HEK293 (cell line): ENCODE results near the gene DISP3.

ENCODE experiments used
- CTCF ChIA-PET: fragments of 350-600 bp; formaldehyde crosslinking; extraction: SDS; loops from one replicate; lab custom pipeline; 2021; ENCODE audit warnings: antibody characterized with exemption; lab: Yijun Ruan, JAX
- POLR2A ChIA-PET: fragments of 300-600 bp; formaldehyde crosslinking; extraction: SDS; loops from one replicate; lab custom pipeline; 2020; ENCODE audit warnings: antibody characterized with exemption, inconsistent platforms; lab: Yijun Ruan, JAX
- H3K27ac ChIP-seq: fragments of 200-500 bp; sonication (Bioruptor generic); 2 replicates; pipeline ENCODE4 v1.5.1; 2014; ENCODE audit warnings: low read depth, low read length, control low read depth, inconsistent platforms; ENCODE audit errors: extremely low read depth
- H3K36me3 ChIP-seq, 2 experiments: fragments of 200-500 bp in 1 of 2; sonication (Bioruptor generic) in 1 of 2; 1 replicate in 1 of 2; 2 replicates in 1 of 2; pipeline ENCODE4 v1.5.1; 2014 to 2017; ENCODE audit warnings: inconsistent platforms in 2 of 2, low read length in 2 of 2; ENCODE audit not compliant: control insufficient read depth in 2 of 2, insufficient read depth in 1 of 2
- H3K4me1 ChIP-seq: fragments of 200-500 bp; sonication (Bioruptor generic); 2 replicates; pipeline ENCODE4 v1.5.1; 2014; ENCODE audit warnings: mild to moderate bottlenecking, low read length, inconsistent platforms; ENCODE audit not compliant: control insufficient read depth, insufficient read depth
- H3K4me3 ChIP-seq: 2 replicates; pipeline ENCODE4 v1.5.1; 2011; ENCODE audit warnings: low read depth, mild to moderate bottlenecking, control low read depth, low read length, moderate library complexity
- H3K9me3 ChIP-seq: fragments of 200-500 bp; sonication (Bioruptor generic); 2 replicates; pipeline ENCODE4 v1.5.1; 2014; ENCODE audit warnings: low read depth, low read length, inconsistent platforms; ENCODE audit not compliant: control insufficient read depth, insufficient read depth
- EGR2 ChIP-seq: fragments of 450-650 bp; formaldehyde crosslinking; IDR thresholded peaks from 2 replicates; pipeline ENCODE4 v1.5.1; 2016; ENCODE audit warnings: low read depth, missing biosample characterization, missing genetic modification characterization
- HOXA7 ChIP-seq: sonication (generic); formaldehyde crosslinking; IDR thresholded peaks from 2 replicates; pipeline ENCODE4 v1.8.1; 2022; ENCODE audit warnings: missing genetic modification reagents, borderline replicate concordance
- KLF1 ChIP-seq: fragments of 450-650 bp; formaldehyde crosslinking; IDR thresholded peaks from 2 replicates; pipeline ENCODE4 v1.5.1; 2016; ENCODE audit warnings: missing biosample characterization, missing genetic modification characterization
- PRDM6 ChIP-seq: fragments of 450-650 bp; formaldehyde crosslinking; IDR thresholded peaks from 2 replicates; pipeline ENCODE4 v1.5.1; 2017; ENCODE audit warnings: missing biosample characterization, missing genetic modification characterization
- SP2 ChIP-seq: fragments of 450-650 bp; formaldehyde crosslinking; IDR thresholded peaks from 2 replicates; pipeline ENCODE4 v1.5.1; 2016; ENCODE audit warnings: missing biosample characterization, missing genetic modification characterization
- ZBTB8A ChIP-seq: fragments of 450-650 bp; formaldehyde crosslinking; IDR thresholded peaks from 2 replicates; pipeline ENCODE4 v1.5.1; 2016; ENCODE audit warnings: missing biosample characterization, missing genetic modification characterization
- ZFHX2 ChIP-seq: fragments of 450-650 bp; formaldehyde crosslinking; conservative IDR thresholded peaks from 2 replicates; pipeline ENCODE4 v1.5.1; 2016; ENCODE audit warnings: missing biosample characterization, missing genetic modification characterization
- ZFP69B ChIP-seq: fragments of 450-650 bp; formaldehyde crosslinking; IDR thresholded peaks from 2 replicates; pipeline ENCODE4 v1.5.1; 2016; ENCODE audit warnings: missing biosample characterization, missing genetic modification characterization
- ZNF184 ChIP-seq: fragments of 450-650 bp; IDR thresholded peaks from 2 replicates; pipeline ENCODE4 v1.5.1; 2018; ENCODE audit warnings: missing biosample characterization, mild to moderate bottlenecking, missing genetic modification characterization
- ZNF19 ChIP-seq: fragments of 450-650 bp; formaldehyde crosslinking; IDR thresholded peaks from 2 replicates; pipeline ENCODE4; 2016; ENCODE audit warnings: missing biosample characterization, missing genetic modification characterization, low read depth
- ZNF202 ChIP-seq: fragments of 450-650 bp; formaldehyde crosslinking; IDR thresholded peaks from 2 replicates; pipeline ENCODE4 v1.5.1; 2016; ENCODE audit warnings: missing biosample characterization, missing genetic modification characterization, borderline replicate concordance
- ZNF221 ChIP-seq: fragments of 450-650 bp; formaldehyde crosslinking; IDR thresholded peaks from 2 replicates; pipeline ENCODE4 v1.5.1; 2017; ENCODE audit warnings: missing biosample characterization, missing genetic modification characterization, borderline replicate concordance
- ZNF791 ChIP-seq: fragments of 450-650 bp; formaldehyde crosslinking; IDR thresholded peaks from 2 replicates; pipeline ENCODE4 v1.5.1; 2016; ENCODE audit warnings: missing biosample characterization, missing genetic modification characterization
- TF ChIP-seq, protein P1 (sequence below): fragments of 450-650 bp; formaldehyde crosslinking; IDR thresholded peaks from 2 replicates; pipeline ENCODE4 v1.5.1; 2016; ENCODE audit warnings: missing biosample characterization, missing genetic modification characterization

DISP3 gene

DNA sequence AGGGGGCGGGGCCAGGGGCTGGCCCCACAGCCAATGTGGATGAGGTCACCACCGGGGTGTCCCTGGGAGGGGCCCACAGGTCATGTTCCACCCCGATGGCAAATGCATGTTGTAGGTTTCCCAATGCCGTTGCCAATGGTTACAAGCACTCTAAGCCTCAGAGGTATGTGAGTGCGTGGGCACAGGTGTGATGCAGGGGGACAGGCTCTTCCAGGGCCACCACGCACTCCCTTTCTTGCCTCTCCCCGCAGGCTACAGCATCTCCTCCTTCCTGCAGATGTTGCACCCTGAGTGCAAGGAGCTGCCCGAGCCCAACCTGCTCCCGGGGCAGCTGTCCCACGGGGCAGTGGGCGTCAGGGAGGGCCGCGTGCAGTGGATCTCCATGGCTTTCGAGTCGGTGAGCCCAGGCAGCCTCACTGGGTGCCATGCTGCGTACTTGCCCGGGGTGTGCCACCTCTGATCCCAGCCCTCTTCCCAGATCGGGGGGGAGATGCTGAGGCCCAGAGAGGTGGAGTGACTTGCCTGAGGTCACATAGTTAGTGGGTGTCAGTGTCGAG is 52.4 kb downstream of the DISP3 start:
- H3K36me3 ChIP-seq: no peaks in the 10 kb centered on the region
- no peaks in the 10 kb centered on the region for H3K4me1 ChIP-seq
- H3K4me3 ChIP-seq: no peak overlapping the region
- ChIA-PET CTCF (no interaction called here), POLR2A (no interaction called here)
- no peak for TF ChIP-seq ZNF791
- TF ChIP-seq ZNF221 (tag by site-specific recombination): no peak
- TF ChIP-seq ZFP69B (tag by site-specific recombination): peak; percentile 78; the same call in 1 of the 2 replicates
- TF ChIP-seq EGR2 (tag by site-specific recombination): peak; percentile 13; the same call in 1 of the 2 replicates
- TF ChIP-seq, protein P1, sequence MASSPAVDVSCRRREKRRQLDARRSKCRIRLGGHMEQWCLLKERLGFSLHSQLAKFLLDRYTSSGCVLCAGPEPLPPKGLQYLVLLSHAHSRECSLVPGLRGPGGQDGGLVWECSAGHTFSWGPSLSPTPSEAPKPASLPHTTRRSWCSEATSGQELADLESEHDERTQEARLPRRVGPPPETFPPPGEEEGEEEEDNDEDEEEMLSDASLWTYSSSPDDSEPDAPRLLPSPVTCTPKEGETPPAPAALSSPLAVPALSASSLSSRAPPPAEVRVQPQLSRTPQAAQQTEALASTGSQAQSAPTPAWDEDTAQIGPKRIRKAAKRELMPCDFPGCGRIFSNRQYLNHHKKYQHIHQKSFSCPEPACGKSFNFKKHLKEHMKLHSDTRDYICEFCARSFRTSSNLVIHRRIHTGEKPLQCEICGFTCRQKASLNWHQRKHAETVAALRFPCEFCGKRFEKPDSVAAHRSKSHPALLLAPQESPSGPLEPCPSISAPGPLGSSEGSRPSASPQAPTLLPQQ (tag by site-specific recombination): peak; percentile 89
- TF ChIP-seq KLF1 (tag by site-specific recombination): no peak
- TF ChIP-seq, all 188 proteins: peak for 3
- Histone ChIP-seq H3K9me3 (no peaks in the 10 kb centered on the region), H3K27ac (no peak overlapping the region)

DNA sequence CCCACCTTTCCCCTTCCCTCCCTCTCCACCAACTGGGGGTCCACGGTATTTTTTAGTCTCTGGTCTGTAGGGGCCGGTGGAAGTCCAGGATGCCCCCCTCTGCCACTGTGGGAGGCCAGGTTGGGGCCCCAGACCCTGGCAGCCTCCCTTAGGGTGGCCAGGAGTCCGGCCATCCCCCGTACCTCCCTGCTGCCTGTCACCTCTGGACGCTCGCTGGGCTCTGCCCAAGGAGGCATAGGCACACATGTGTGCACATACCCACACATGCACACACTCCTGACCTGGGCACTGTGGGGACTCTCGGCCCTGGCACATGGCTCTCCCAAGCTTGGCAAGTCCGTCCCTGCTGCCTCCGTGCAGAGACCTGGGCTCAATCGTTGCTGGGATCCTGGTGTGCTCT is 53.0 kb downstream of the DISP3 start:
- CTCF ChIA-PET: no interaction called here
- Histone ChIP-seq H3K36me3 (no peaks in the 10 kb centered on the region), H3K4me3 (no peak overlapping the region)
- POLR2A ChIA-PET: no interaction called here
- TF ChIP-seq ZBTB8A (tag by site-specific recombination): no peak
- TF ChIP-seq HOXA7: no peak
- TF ChIP-seq, all 188 proteins: peak for 0
- Histone ChIP-seq H3K4me1 (no peaks in the 10 kb centered on the region), H3K27ac (no peak overlapping the region), H3K9me3 (no peaks in the 10 kb centered on the region)

DNA sequence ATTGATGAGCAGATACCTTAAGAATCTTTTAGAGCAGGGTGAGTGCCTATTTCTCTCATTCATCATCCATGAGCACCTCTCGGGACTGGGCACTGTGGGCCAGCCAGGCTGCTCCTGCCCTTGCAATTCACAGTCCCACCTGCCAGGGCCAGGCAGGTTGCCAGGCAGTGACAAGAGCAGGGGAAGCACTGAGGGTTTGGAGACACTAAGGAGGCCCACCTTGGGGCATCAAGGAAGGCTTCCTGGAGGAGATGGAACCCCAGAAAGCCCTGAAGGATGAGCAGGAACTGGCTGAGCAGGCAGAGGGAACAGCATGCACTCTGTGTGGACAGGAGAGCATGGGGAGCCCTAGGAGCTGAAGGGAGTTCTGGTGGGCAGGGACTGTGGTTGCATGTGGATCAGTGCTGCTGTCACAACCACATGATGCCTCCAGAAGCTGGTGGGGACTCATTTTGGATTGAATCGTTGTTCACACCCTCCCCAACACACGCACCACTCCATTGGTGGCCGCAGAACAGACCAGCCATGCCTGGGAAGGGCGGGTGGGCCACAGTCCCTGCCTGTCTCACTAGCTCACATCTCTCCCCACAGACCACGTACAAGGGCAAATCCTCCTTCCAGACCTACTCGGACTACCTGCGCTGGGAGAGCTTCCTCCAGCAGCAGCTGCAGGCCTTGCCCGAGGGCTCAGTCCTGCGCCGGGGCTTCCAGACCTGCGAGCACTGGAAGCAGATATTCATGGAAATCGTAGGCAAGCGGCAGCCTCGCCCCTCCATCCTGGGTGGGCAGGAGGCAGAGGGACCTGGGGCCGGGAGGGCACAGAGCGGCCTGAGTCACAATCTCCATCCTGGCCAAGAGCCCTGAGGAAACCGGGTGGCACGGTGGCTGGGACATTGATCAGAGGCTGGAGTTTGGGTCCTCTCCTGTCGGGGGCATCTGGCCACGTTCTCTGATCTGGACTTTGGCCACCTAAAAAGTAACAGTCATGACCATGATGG is 55.1 kb downstream of the DISP3 start:
- ChIA-PET POLR2A (interaction anchor here (0.6 kb wide), 1 partner anchor 94 kb away, joined by 3 read pairs; no protein-coding TSS in a partner anchor), CTCF (no interaction called here)
- TF ChIP-seq ZNF184: no peak
- TF ChIP-seq ZNF19 (tag by site-specific recombination): no peak

DNA sequence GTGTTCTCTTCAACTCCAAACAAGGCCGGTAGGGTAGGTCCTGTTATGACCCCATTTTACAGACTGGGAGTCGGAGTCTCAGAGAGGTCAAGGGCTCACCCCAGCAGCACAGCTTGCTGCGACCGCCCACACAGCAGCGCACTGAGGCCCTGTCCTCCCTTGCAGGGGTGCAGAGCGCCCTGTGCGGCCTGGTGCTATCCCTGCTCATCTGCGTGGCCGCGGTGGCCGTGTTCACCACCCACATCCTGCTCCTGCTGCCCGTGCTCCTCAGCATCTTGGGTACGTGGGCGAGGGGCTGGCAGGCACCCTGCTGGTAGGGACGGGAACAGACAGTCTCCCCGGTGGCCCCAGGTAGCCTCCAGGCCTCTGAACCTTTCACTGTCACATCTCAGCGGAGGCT is 55.9 kb downstream of the DISP3 start:
- no peak for TF ChIP-seq SP2 (tag by site-specific recombination)
- peak; percentile 62 for TF ChIP-seq EGR2 (tag by site-specific recombination)
- no peak for TF ChIP-seq ZNF202 (tag by site-specific recombination)
- TF ChIP-seq ZFHX2: peak; percentile 63
- TF ChIP-seq PRDM6 (tag by site-specific recombination): no peak
- TF ChIP-seq, all 188 proteins: peak for 2
- POLR2A ChIA-PET: no interaction called here
- Histone ChIP-seq H3K9me3 (no peaks in the 10 kb centered on the region), H3K4me3 (no peak overlapping the region), H3K27ac (no peak overlapping the region), H3K36me3 (no peaks in the 10 kb centered on the region), H3K4me1 (no peaks in the 10 kb centered on the region)
- CTCF ChIA-PET: no interaction called here

More for the DNA sequence above, 55.1 kb downstream of the DISP3 start:
- Histone ChIP-seq H3K27ac (no peak overlapping the region), H3K36me3 (no peaks in the 10 kb centered on the region), H3K4me1 (no peaks in the 10 kb centered on the region), H3K9me3 (no peaks in the 10 kb centered on the region), H3K4me3 (no peak overlapping the region)
